Adipocyte (in vitro differentiated cells): ENCODE measurements around the gene ERGIC1.
"Not testable (repeated sequence)": the region's sequence is repeated elsewhere in the genome, so short reads cannot be mapped to it uniquely, and the experiment has no call there.

Experiments
- DNase-seq: peaks from one replicate; pipeline ENCODE4 v3.0.0-alpha.2; 2015; ENCODE audit warnings: low read depth
- H3K27me3 ChIP-seq: replicated peaks from 2 replicates; pipeline ENCODE4 v1.7.0; 2013; ENCODE audit warnings: mild to moderate bottlenecking, low read length, moderate library complexity; ENCODE audit not compliant: control insufficient read depth, insufficient read depth
- H3K36me3 ChIP-seq: 2 replicates; pipeline ENCODE4 v1.7.0; 2013; ENCODE audit warnings: low read length, mild to moderate bottlenecking, moderate library complexity; ENCODE audit not compliant: control insufficient read depth, insufficient read depth, severe bottlenecking
- H3K4me1 ChIP-seq: 2 replicates; pipeline ENCODE4 v1.7.0; 2013; ENCODE audit warnings: mild to moderate bottlenecking, low read length, moderate library complexity; ENCODE audit not compliant: control insufficient read depth, insufficient read depth
- H3K4me3 ChIP-seq: 2 replicates; pipeline ENCODE4 v1.7.0; 2013; ENCODE audit warnings: mild to moderate bottlenecking, low read length, moderate library complexity
- H3K9ac ChIP-seq: 2 replicates; pipeline ENCODE4 v1.7.0; 2013; ENCODE audit warnings: mild to moderate bottlenecking, low read length, moderate library complexity
- H3K9me3 ChIP-seq: 2 replicates; pipeline ENCODE4 v1.7.0; 2013; ENCODE audit warnings: mild to moderate bottlenecking, low read length, moderate library complexity; ENCODE audit not compliant: control insufficient read depth

ERGIC1 gene

GRCh38 chr5:172892713-172893112 is 58.7 kb downstream of the ERGIC1 start:
- Histone ChIP-seq H3K36me3 (peaks cover 34% of the 10 kb centered on the region), H3K27me3 (no peaks in the 10 kb centered on the region), H3K4me1 (peaks cover 41% of the 10 kb centered on the region), H3K9ac (peak overlapping the region; percentile 60), H3K4me3 (no peak overlapping the region), H3K9me3 (no peaks in the 10 kb centered on the region)
- no peak for DNase-seq

GRCh38 chr5:172894767-172895388 is 60.8 kb downstream of the ERGIC1 start:
- Histone ChIP-seq H3K4me1 (peaks cover 43% of the 10 kb centered on the region), H3K9ac (no peak overlapping the region), H3K36me3 (peaks cover 40% of the 10 kb centered on the region), H3K9me3 (no peaks in the 10 kb centered on the region), H3K4me3 (no peak overlapping the region), H3K27me3 (no peaks in the 10 kb centered on the region)
- no peak for DNase-seq

- DNase-seq: no peak
- no peak overlapping the region for H3K9ac ChIP-seq
- no peaks in the 10 kb centered on the region for H3K27me3 ChIP-seq
- H3K4me1 ChIP-seq: peaks cover 43% of the 10 kb centered on the region
- H3K4me3 ChIP-seq: no peak overlapping the region
- peaks cover 40% of the 10 kb centered on the region for H3K36me3 ChIP-seq
- no peaks in the 10 kb centered on the region for H3K9me3 ChIP-seq
Observed at GRCh38 chr5:172895549-172895948, 61.5 kb downstream of the ERGIC1 start.

- H3K9me3 ChIP-seq: no peaks in the 10 kb centered on the region
- DNase-seq: peak; percentile 37
- no peaks in the 10 kb centered on the region for H3K27me3 ChIP-seq
- peaks cover 50% of the 10 kb centered on the region for H3K4me1 ChIP-seq
- no peak overlapping the region for H3K4me3 ChIP-seq
- peaks cover 37% of the 10 kb centered on the region for H3K36me3 ChIP-seq
- H3K9ac ChIP-seq: peak overlapping the region; percentile 72
Observed at GRCh38 chr5:172896465-172896864, 62.4 kb downstream of the ERGIC1 start.

- not testable (repeated sequence) for DNase-seq, H3K9me3 ChIP-seq, H3K27me3 ChIP-seq
- Histone ChIP-seq H3K36me3 (peaks cover 41% of the 10 kb centered on the region), H3K4me3 (peak overlapping the region; percentile 64), H3K9ac (peak overlapping the region; percentile 72), H3K4me1 (peaks cover 49% of the 10 kb centered on the region)
Observed at GRCh38 chr5:172897067-172897466, 63.0 kb downstream of the ERGIC1 start.

DNA sequence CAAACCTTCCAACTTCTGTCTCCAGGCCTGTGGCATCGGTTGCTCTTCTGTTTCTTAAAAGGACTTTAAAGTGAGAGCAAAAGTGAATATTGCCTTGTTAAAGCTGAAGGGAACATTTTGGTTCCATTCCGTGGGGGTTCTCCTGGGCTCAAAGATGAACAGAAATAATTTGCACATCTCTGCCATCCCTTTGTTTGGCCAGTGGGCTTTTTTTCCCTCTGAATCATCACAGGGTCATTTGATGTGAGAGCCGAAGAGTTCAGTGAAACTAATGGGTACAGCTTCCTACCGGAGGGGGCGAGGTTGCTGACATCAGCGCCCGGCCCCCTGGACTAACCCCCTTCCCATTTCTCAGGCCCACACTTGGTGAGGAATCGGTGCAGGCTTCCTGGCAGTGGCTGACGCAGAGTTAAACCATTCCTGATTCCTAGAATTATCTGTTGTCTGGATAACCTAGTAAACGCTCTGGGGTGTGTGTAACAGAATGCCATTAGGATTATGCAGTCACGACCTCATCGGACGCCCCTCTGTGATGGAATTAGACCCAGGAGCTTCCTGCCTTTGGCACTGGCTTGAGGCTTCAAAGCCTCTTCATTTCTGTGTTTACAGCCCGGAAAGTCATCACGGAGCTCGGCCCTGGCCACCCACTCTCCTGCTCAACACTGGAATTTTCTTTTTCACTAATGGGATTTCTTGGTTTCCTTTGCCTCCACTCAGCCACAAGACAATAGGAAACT is 63.6 kb downstream of the ERGIC1 start:
- peak; percentile 73 for DNase-seq
- Histone ChIP-seq H3K9ac (peak overlapping the region; percentile 72), H3K4me1 (peaks cover 49% of the 10 kb centered on the region), H3K36me3 (peaks cover 43% of the 10 kb centered on the region), H3K9me3 (no peaks in the 10 kb centered on the region), H3K27me3 (no peaks in the 10 kb centered on the region), H3K4me3 (peak overlapping the region; percentile 64)

GRCh38 chr5:172898218-172898842 is 64.3 kb downstream of the ERGIC1 start:
- no peak for DNase-seq
- H3K27me3 ChIP-seq: no peaks in the 10 kb centered on the region
- H3K36me3 ChIP-seq: peaks cover 42% of the 10 kb centered on the region
- no peaks in the 10 kb centered on the region for H3K9me3 ChIP-seq
- peaks cover 50% of the 10 kb centered on the region for H3K4me1 ChIP-seq
- peak overlapping the region; percentile 64 for H3K4me3 ChIP-seq
- H3K9ac ChIP-seq: peak overlapping the region; percentile 72

DNA sequence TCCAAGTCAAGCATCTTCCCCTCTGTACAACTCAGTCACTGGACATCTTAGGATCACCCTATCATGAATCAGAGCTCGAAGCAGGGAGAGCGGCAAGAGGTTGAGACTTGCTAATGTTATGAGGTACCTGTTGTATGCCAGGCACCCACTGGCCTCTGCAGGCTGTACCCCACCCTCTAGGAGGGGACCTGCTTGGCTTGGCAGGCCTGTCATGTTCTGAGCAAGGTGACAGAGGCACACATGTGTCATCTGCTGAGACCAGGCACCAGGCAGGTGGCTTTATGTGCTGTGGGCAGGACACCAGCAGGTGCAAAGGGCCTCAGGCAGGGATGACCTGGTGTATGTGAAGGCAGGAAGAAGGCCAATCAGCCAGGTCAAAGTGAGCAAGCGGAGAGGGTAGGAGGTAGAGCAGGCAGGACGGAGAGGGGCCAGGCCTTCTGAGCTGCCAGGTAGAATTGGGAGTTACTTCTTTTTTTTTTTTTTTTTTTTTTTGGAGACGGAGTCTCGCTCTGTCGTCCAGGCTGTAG is 64.9 kb downstream of the ERGIC1 start:
- Histone ChIP-seq H3K4me3 (no peak overlapping the region), H3K36me3 (peaks cover 40% of the 10 kb centered on the region), H3K4me1 (peaks cover 56% of the 10 kb centered on the region), H3K9ac (peak overlapping the region; percentile 72), H3K27me3 (no peaks in the 10 kb centered on the region), H3K9me3 (no peaks in the 10 kb centered on the region)
- DNase-seq: no peak

DNA sequence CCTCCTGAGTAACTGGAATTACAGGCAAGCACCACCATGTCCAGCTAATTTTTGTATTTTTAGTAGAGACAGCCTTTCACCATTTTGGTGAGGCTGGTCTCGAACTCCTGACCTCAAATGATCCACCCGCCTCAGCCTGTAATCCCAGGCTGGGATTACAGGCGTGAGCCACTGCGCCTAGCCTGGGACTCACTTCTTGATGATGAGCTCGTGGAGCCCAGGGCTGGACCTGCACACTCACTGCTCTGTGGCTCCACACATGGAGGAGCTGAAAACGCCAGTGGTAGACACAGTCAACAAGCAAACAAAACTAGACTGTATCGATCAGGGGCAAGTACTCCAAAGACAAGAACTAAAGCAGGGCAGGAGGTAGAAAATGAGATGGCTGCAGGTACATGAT is 65.4 kb downstream of the ERGIC1 start:
- H3K4me1 ChIP-seq: peaks cover 61% of the 10 kb centered on the region
- H3K4me3 ChIP-seq: no peak overlapping the region
- H3K36me3 ChIP-seq: peaks cover 40% of the 10 kb centered on the region
- H3K9ac ChIP-seq: no peak overlapping the region
- DNase-seq: no peak
- no peaks in the 10 kb centered on the region for H3K27me3 ChIP-seq
- no peaks in the 10 kb centered on the region for H3K9me3 ChIP-seq

DNA sequence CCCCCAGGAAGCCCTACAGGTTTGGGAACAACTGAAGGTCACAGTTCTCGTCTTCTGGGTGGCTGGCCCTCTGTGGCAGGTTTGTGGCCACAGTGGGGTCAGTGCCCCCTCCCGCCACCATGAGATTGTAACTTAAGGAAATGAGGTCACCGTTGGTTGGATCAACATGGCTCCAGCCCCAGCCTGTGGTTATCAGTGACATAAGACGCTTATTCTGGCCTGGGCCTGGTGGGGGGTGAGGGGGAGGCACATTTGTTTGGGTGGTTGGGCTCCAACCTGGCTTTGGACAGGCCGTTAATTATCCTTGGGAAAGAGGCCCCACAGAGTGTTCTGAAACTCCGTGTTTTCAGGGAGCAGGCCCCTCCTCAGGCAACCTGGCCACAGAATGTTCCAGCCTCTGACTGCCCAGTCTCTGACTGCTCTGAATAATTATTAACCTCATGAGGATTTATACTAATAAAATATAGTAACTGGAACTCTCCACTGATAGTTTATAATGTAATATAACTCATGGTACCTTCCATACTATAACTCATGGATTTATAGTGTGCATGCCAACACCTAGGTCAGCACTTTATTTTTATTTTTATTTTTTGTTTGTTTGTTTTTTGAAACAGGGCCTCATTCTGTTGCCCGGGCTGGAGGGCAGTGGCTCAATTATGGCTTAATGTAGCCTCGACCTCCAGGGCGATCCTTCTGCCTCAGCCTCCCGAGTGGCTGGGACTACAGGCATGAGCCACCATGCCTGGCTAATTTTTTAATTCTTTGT is 67.1 kb downstream of the ERGIC1 start:
- Histone ChIP-seq H3K9me3 (no peaks in the 10 kb centered on the region), H3K36me3 (peaks cover 40% of the 10 kb centered on the region), H3K27me3 (no peaks in the 10 kb centered on the region), H3K4me1 (peaks cover 78% of the 10 kb centered on the region), H3K9ac (peak overlapping the region; percentile 77), H3K4me3 (no peak overlapping the region)
- peak; percentile 35 for DNase-seq
